CD4-positive, alpha-beta memory T cell (primary cell): Measurements from ENCODE around the gene ZNF688. TPM values are rescaled to one million over a fixed set of nuclear protein-coding genes. Genes with fewer than 3 reads are reported as not detected.

Source experiments
- CTCF ChIA-PET: fragments of 350-600 bp; sonication (Branson Sonifier 250); formaldehyde crosslinking; loops from one replicate; lab custom pipeline; 2021; ENCODE audit warnings: inconsistent platforms; ENCODE audit not compliant: partially characterized antibody; lab: Charles Lee
- POLR2A ChIA-PET: fragments of 350-600 bp; sonication (Branson Sonifier 250); formaldehyde crosslinking; loops from one replicate; lab custom pipeline; 2021; ENCODE audit not compliant: partially characterized antibody; lab: Charles Lee
- DNase-seq, 5 donors: peaks; one replicate each; pipeline versions ENCODE4 v3.0.0 to v3.0.0-alpha.2; 2020 to 2022; ENCODE audit warnings: mixed read lengths in 1 of 5
- H3K27ac ChIP-seq: one replicate; pipeline ENCODE4 v1.7.0; 2013; ENCODE audit warnings: low read depth, low read length
- H3K27me3 ChIP-seq: 2 replicates; pipeline ENCODE4 v1.7.0; 2013; ENCODE audit warnings: mild to moderate bottlenecking, low read length, moderate library complexity; ENCODE audit not compliant: insufficient read depth
- H3K36me3 ChIP-seq: 2 replicates; pipeline ENCODE4 v1.7.0; 2013; ENCODE audit warnings: mild to moderate bottlenecking, low read length, moderate library complexity; ENCODE audit not compliant: insufficient read depth
- H3K4me1 ChIP-seq: 2 replicates; pipeline ENCODE4 v1.7.0; 2013; ENCODE audit warnings: mild to moderate bottlenecking, low read length, moderate library complexity; ENCODE audit not compliant: insufficient read depth
- H3K4me3 ChIP-seq, 2 donors: one replicate each; pipeline ENCODE4 v1.7.0; 2013; ENCODE audit warnings: low read length in 2 of 2, mild to moderate bottlenecking in 1 of 2
- H3K9me3 ChIP-seq, 2 donors: one replicate each; pipeline ENCODE4 v1.7.0; 2013; ENCODE audit warnings: low read length in 2 of 2, control low read depth in 1 of 2; ENCODE audit not compliant: control insufficient read depth in 1 of 2
- H3K27ac Mint-ChIP-seq, 7 donors: one replicate each; pipeline ENCODE4 v1.8.0; 2020 to 2021; ENCODE audit warnings: mixed read lengths in 7 of 7, mild to moderate bottlenecking in 6 of 7, inconsistent platforms in 3 of 7, moderate library complexity in 3 of 7
- H3K27me3 Mint-ChIP-seq, 2 donors: one replicate each; pipeline ENCODE4 v1.8.0; 2020 to 2021; ENCODE audit warnings: mixed read lengths in 2 of 2
- H3K36me3 Mint-ChIP-seq, 2 donors: one replicate each; pipeline ENCODE4 v1.8.0; 2020 to 2021; ENCODE audit warnings: mixed read lengths in 2 of 2, inconsistent platforms in 1 of 2, mild to moderate bottlenecking in 1 of 2
- H3K4me1 Mint-ChIP-seq, 4 donors: one replicate each; pipeline ENCODE4 v1.8.0; 2020 to 2021; ENCODE audit warnings: mixed read lengths in 4 of 4, mild to moderate bottlenecking in 1 of 4
- H3K4me3 Mint-ChIP-seq, 8 donors: one replicate each; pipeline ENCODE4 v1.8.0; 2020 to 2021; ENCODE audit warnings: mixed read lengths in 8 of 8, mild to moderate bottlenecking in 7 of 8, moderate library complexity in 6 of 8, inconsistent platforms in 3 of 8
- H3K9me3 Mint-ChIP-seq, 8 donors: one replicate each; pipeline ENCODE4 v1.8.0; 2020 to 2021; ENCODE audit warnings: mixed read lengths in 8 of 8, mild to moderate bottlenecking in 5 of 8, inconsistent platforms in 3 of 8, moderate library complexity in 1 of 8
- intact Hi-C: fragments of 100-400 bp; cut with micrococcal nuclease; formaldehyde crosslinking; loops from one replicate; pipeline ENCODE4 v1.15.1; 2023
- polyA plus RNA-seq, 2 donors: library from polyadenylated mRNA; unstranded; fragments of 300-500 nt; fragmentation: Illumina TruSeq; gene quantifications; one replicate each; pipeline ENCODE4 v1.2.3, GENCODE V29; 2021
- total RNA-seq, 2 experiments: library from RNA; stranded (reverse); gene quantifications; one replicate each; pipeline ENCODE4 v1.2.3, GENCODE V29; 2021

The ZNF688 gene
- total and polyA plus RNA-seq, 4 experiments from 2014 or later = 21.4 to 33.8 (median 27.2) TPM

- CTCF ChIA-PET = interaction anchor here (0.6 to 5.0 kb wide), 9 partner anchors 11 to 200 kb away, joined by 3 to 34 read pairs (median 5); partner anchors contain the start of genes DCTPP1, PRR14 and ZNF785
Measured at GRCh38 chr16:30609926-30610839, 38.7 kb upstream of the ZNF688 start, which contains the start of gene ZNF689. TSS of gene ZNF689 (minus strand) at chr16:30610389. CDS start at chr16:30610041, 348 bp downstream.

GRCh38 chr16:30609002-30609925 lies 37.8 kb upstream of the ZNF688 start:
- Histone ChIP-seq H3K9me3 (no peaks in the 10 kb centered on the region), H3K27me3 (no peaks in the 10 kb centered on the region), H3K27ac (peak overlapping the region; percentile 97), H3K4me1 (peaks cover 21% of the 10 kb centered on the region), H3K4me3 (peak overlapping the region; percentile 71 to 99), H3K36me3 (peaks cover 23% of the 10 kb centered on the region)
- Mint-ChIP-seq H3K27ac (peak overlapping the region; percentile 86 to 97 (median 96)), H3K4me3 (peak overlapping the region; percentile 85 to 96 (median 92)), H3K4me1 (peaks cover 10 to 18% (median 13%) of the 10 kb centered on the region in 4 donors), H3K9me3 (no peaks in the 10 kb centered on the region), H3K36me3 (peaks cover 18 to 32% of the 10 kb centered on the region in 2 donors), H3K27me3 (no peaks in the 10 kb centered on the region)
- intact Hi-C loops = no loop called here
- POLR2A ChIA-PET = interaction anchor here (0.8 to 4.2 kb wide), 22 partner anchors 9 to 227 kb away, joined by 3 to 38 read pairs (median 5); partner anchors contain the start of genes FBRS, ITGAL, PRR14 and SEPTIN1
- DNase-seq = peak in 1 of 5 donors; percentile 51
- CTCF ChIA-PET = interaction anchor here (0.7 to 5.0 kb wide), 11 partner anchors 10 to 200 kb away, joined by 3 to 34 read pairs (median 5); partner anchors contain the start of genes DCTPP1, PRR14, ZNF764 and ZNF785

More at GRCh38 chr16:30609926-30610839, 38.7 kb upstream of the ZNF688 start, which contains the start of gene ZNF689:
- H3K36me3 Mint-ChIP-seq = peaks cover 13 to 24% of the 10 kb centered on the region in 2 donors
- POLR2A ChIA-PET = interaction anchor here (0.5 to 4.2 kb wide), 33 partner anchors 10 to 426 kb away, joined by 3 to 38 read pairs (median 5); partner anchors contain the start of genes CORO1A, DCTPP1, FBRS and ITGAL
- Histone ChIP-seq H3K9me3 (no peaks in the 10 kb centered on the region), H3K4me1 (peaks cover 21% of the 10 kb centered on the region), H3K4me3 (peak within 1 kb of the TSS; percentile 71 to 99), H3K27ac (peak within 1 kb of the TSS; percentile 97), H3K36me3 (peaks cover 14% of the 10 kb centered on the region), H3K27me3 (no peaks in the 10 kb centered on the region)
- no peaks in the 10 kb centered on the region for H3K9me3 Mint-ChIP-seq
- H3K4me1 Mint-ChIP-seq = peaks cover 10 to 18% (median 13%) of the 10 kb centered on the region in 4 donors
- peak within 1 kb of the TSS; percentile 85 to 96 (median 94) for H3K4me3 Mint-ChIP-seq
- H3K27me3 Mint-ChIP-seq = no peaks in the 10 kb centered on the region
- peak; percentile 92 to 98 (median 95) for DNase-seq
- intact Hi-C loops = loop anchor here (1.0 kb wide), 5 partner anchors 18 to 48 kb away; partner anchors contain the start of genes FBRS, PRR14 and ZNF785
- peak within 1 kb of the TSS; percentile 93 to 98 (median 96) for H3K27ac Mint-ChIP-seq

- peaks cover 21% of the 10 kb centered on the region for H3K4me1 ChIP-seq
- peaks cover 28 to 54% of the 10 kb centered on the region in 2 donors for H3K36me3 Mint-ChIP-seq
- H3K4me3 Mint-ChIP-seq = no peak overlapping the region
Measured at GRCh38 chr16:30606004-30606403, 34.5 kb upstream of the ZNF688 start.

GRCh38 chr16:30605158-30605557 lies 33.6 kb upstream of the ZNF688 start:
- H3K36me3 ChIP-seq = peaks cover 35% of the 10 kb centered on the region
- intact Hi-C loops = no loop called here
- ChIA-PET POLR2A (no interaction called here), CTCF (interaction anchor here (1.1 to 1.9 kb wide), 3 partner anchors 12 to 56 kb away, joined by 3 to 5 read pairs (median 3); partner anchors contain the start of gene ZNF688)
- Mint-ChIP-seq H3K9me3 (no peaks in the 10 kb centered on the region), H3K4me1 (peaks cover 5 to 12% (median 7%) of the 10 kb centered on the region in 4 donors), H3K27me3 (no peaks in the 10 kb centered on the region), H3K4me3 (no peak overlapping the region), H3K36me3 (peaks cover 28 to 52% of the 10 kb centered on the region in 2 donors), H3K27ac (peak overlapping the region in 1 of 7 donors; percentile 60)
- peaks cover 21% of the 10 kb centered on the region for H3K4me1 ChIP-seq
- no peak overlapping the region for H3K4me3 ChIP-seq
- H3K27me3 ChIP-seq = no peaks in the 10 kb centered on the region
- no peak overlapping the region for H3K27ac ChIP-seq
- H3K9me3 ChIP-seq = no peaks in the 10 kb centered on the region
- no peak for DNase-seq

More at GRCh38 chr16:30606004-30606403, 34.5 kb upstream of the ZNF688 start:
- Mint-ChIP-seq H3K27ac (no peak overlapping the region), H3K4me1 (peaks cover 9 to 18% (median 12%) of the 10 kb centered on the region in 4 donors), H3K9me3 (no peaks in the 10 kb centered on the region), H3K27me3 (no peaks in the 10 kb centered on the region)
- CTCF ChIA-PET = interaction anchor here (1.1 to 5.0 kb wide), 4 partner anchors 11 to 55 kb away, joined by 3 to 29 read pairs (median 4); partner anchors contain the start of gene ZNF688
- no peak for DNase-seq
- intact Hi-C loops = no loop called here
- Histone ChIP-seq H3K4me3 (no peak overlapping the region), H3K27ac (no peak overlapping the region), H3K27me3 (no peaks in the 10 kb centered on the region), H3K36me3 (peaks cover 35% of the 10 kb centered on the region), H3K9me3 (no peaks in the 10 kb centered on the region)
- POLR2A ChIA-PET = interaction anchor here (0.6 kb wide), 1 partner anchor 117 kb away, joined by 4 read pairs; no protein-coding TSS in a partner anchor

GRCh38 chr16:30604316-30604947 lies 32.9 kb upstream of the ZNF688 start:
- ChIA-PET CTCF (interaction anchor here (1.1 to 5.3 kb wide), 3 partner anchors 20 to 70 kb away, joined by 3 to 22 read pairs (median 3); partner anchors contain the start of gene ZNF747), POLR2A (interaction anchor here (0.5 kb wide), 1 partner anchor 42 kb away, joined by 3 read pairs; no protein-coding TSS in a partner anchor)
- Histone ChIP-seq H3K36me3 (peaks cover 35% of the 10 kb centered on the region), H3K27ac (no peak overlapping the region), H3K27me3 (no peaks in the 10 kb centered on the region), H3K4me3 (no peak overlapping the region), H3K9me3 (no peaks in the 10 kb centered on the region), H3K4me1 (peaks cover 20% of the 10 kb centered on the region)
- peaks cover 28 to 51% of the 10 kb centered on the region in 2 donors for H3K36me3 Mint-ChIP-seq
- no peak overlapping the region for H3K4me3 Mint-ChIP-seq
- H3K9me3 Mint-ChIP-seq = no peaks in the 10 kb centered on the region
- no peak overlapping the region for H3K27ac Mint-ChIP-seq
- intact Hi-C loops = no loop called here
- H3K4me1 Mint-ChIP-seq = peaks cover 4 to 12% (median 5%) of the 10 kb centered on the region in 4 donors
- no peaks in the 10 kb centered on the region for H3K27me3 Mint-ChIP-seq
- DNase-seq = no peak

- H3K9me3 Mint-ChIP-seq = no peaks in the 10 kb centered on the region
- Histone ChIP-seq H3K4me1 (peaks cover 15% of the 10 kb centered on the region), H3K27me3 (no peaks in the 10 kb centered on the region), H3K9me3 (no peaks in the 10 kb centered on the region), H3K27ac (no peak overlapping the region), H3K4me3 (no peak overlapping the region), H3K36me3 (peaks cover 35% of the 10 kb centered on the region)
- peaks cover 4 to 7% (median 5%) of the 10 kb centered on the region in 4 donors for H3K4me1 Mint-ChIP-seq
- H3K4me3 Mint-ChIP-seq = no peak overlapping the region
- ChIA-PET CTCF (interaction anchor here (0.5 to 5.3 kb wide), 4 partner anchors 14 to 69 kb away, joined by 3 to 22 read pairs (median 3); partner anchors contain the start of gene ZNF747), POLR2A (interaction anchor here (0.5 to 2.1 kb wide), 2 partner anchors 43 to 46 kb away, joined by 3 to 5 read pairs; partner anchors contain the start of gene ZNF764)
- DNase-seq = no peak
- intact Hi-C loops = no loop called here
- peaks cover 28 to 51% of the 10 kb centered on the region in 2 donors for H3K36me3 Mint-ChIP-seq
- H3K27me3 Mint-ChIP-seq = no peaks in the 10 kb centered on the region
- H3K27ac Mint-ChIP-seq = no peak overlapping the region
Measured at GRCh38 chr16:30603945-30604315, 32.4 kb upstream of the ZNF688 start.
